Activated T-helper 1 cell treated with anti-CD3 and anti-CD28 coated beads, Interleukin-2, amount 50 U/mL, for 16 hours (primary cell): ENCODE data around the gene TMEM252.

Source experiments
- DNase-seq, 2 donors: peaks; one replicate each; pipeline ENCODE4 v3.0.0-alpha.2; 2020; ENCODE audit warnings: low read depth in 1 of 2, low spot score in 1 of 2

The TMEM252 gene

GRCh38 chr9:68540712-68541535 lies at the start of gene TMEM252:
TMEM252 (minus strand) TSS chr9:68540883; CDS start chr9:68540814, 69 bp downstream.
- no peak for DNase-seq

GRCh38 chr9:68585034-68585761 lies 44.5 kb upstream of the TMEM252 start:
- no peak for DNase-seq

GRCh38 chr9:68584189-68585033 lies 43.7 kb upstream of the TMEM252 start:
- peak; percentile 67 to 72 for DNase-seq

- DNase-seq: no peak
Measured at GRCh38 chr9:68581696-68582095, 41.0 kb upstream of the TMEM252 start.

- no peak for DNase-seq
Measured at GRCh38 chr9:68577774-68578591, 37.3 kb upstream of the TMEM252 start.

GRCh38 chr9:68575817-68576216 lies 35.1 kb upstream of the TMEM252 start:
- DNase-seq: no peak

- no peak for DNase-seq
Measured at GRCh38 chr9:68574150-68574549, 33.5 kb upstream of the TMEM252 start.

- DNase-seq: no peak
Measured at GRCh38 chr9:68567565-68567964, 26.9 kb upstream of the TMEM252 start.

- DNase-seq: no peak
Measured at GRCh38 chr9:68562461-68562860, 21.8 kb upstream of the TMEM252 start.

GRCh38 chr9:68560071-68560844 lies 19.6 kb upstream of the TMEM252 start:
- DNase-seq: peak in 1 of 2 donors; percentile 10

- no peak for DNase-seq
Measured at GRCh38 chr9:68558545-68558944, 17.9 kb upstream of the TMEM252 start.

GRCh38 chr9:68555437-68556150 lies 14.9 kb upstream of the TMEM252 start:
- DNase-seq: no peak

- DNase-seq: no peak
Measured at GRCh38 chr9:68552700-68553476, 12.2 kb upstream of the TMEM252 start.

GRCh38 chr9:68551191-68551590 lies 10.5 kb upstream of the TMEM252 start:
- DNase-seq: no peak

- no peak for DNase-seq
Measured at GRCh38 chr9:68548241-68548640, 7.6 kb upstream of the TMEM252 start.

- DNase-seq: no peak
Measured at GRCh38 chr9:68547417-68547816, 6.7 kb upstream of the TMEM252 start.

GRCh38 chr9:68546596-68547390 lies 6.1 kb upstream of the TMEM252 start:
- DNase-seq: no peak
